Activated T-cell treated with anti-CD3 and anti-CD28 coated beads for 1 hour (primary cell): Measurements from ENCODE around the gene MYO15B.

ENCODE experiments used
- DNase-seq: peaks from one replicate; pipeline ENCODE4 v3.0.0-alpha.2; 2020; ENCODE audit warnings: low read depth

The MYO15B gene

DNA sequence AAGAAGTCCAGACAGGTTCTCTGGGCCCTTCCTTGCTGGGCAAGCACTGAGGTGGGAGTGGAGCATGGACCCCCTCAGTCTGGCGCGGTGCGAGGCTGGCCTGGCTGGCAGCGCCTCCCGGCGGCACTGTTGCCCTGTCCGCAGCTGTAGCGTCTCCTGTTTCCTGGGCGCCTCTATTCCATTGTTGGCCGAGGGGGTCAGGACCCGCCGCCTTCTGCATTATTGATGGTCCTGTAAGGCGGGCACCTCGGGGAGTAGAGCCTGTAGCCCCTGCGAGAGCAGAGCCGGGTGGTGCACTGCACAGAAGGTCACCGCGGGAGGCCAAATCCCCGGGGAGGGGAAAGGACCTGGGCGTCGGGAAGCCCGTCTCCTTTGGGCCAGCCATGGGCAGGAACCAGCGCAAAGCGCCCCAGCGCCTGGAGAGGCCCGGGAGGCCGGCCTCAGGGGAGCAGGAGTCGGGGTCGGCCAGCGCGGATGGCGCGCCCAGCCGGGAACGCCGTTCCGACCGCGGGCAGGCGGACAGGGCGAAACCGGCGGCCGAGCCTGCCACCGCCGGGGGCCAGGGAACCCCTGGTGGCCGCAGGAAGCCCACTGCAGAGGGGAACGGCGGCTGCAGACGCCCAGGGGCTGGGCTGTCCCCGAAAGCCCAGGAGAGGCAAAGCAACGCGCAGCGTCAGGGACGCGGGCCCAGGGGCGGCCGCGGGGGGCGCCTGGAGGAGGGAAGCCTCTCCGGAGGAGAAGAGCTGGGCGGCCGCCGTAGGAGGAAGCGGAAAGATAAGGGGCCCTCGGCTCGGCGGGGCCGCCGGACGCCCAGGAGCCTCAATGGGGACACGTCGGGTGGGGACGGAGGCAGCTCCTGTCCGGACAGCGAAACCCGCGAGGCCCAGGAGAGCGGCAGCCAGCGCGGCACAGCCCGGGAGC lies at the start of gene MYO15B:
TSS of gene MYO15B (plus strand) at position 126 of the 921 bp plus-strand sequence. CDS start at position 384, 258 bp downstream.
- DNase-seq = peak; percentile 60

DNA sequence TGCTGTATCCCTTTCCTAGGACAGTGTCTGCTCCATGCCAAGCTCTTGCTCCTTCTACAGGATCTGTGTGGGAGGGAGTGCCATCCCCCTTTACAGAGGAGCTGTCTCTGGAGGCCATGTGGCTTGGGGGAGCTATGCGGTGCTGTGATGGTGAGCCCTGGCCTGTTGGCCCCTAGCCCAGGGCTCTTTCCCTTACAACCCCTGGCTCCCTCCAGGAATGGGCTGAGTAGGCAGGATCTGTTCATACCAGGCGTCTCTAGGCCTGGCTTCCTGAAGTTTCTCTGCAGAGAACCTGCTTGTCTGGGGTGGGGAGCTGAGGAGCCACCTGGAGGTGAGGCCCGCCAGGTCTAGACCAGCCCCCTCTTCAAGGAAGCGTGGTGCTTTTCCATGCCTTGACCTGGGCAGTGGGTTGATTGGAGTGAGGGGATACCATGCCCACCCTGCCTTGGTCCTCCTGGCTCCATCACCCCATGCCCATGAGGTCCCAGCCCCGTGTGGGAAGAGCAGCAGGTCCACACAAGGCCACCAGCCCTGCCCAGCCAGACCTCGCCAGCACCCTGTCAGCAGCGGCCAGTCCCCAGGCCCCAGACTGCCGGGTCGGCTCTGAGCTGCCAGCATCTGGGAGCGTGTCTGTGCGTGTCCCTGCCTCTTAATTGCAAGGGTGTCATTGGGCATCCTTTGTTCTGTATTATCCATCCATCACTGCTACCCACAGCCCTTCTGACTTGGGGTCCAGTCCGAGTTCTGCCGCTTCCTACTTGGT lies 47.5 kb upstream of the MYO15B start:
- DNase-seq = no peak

- DNase-seq = no peak
Measured at GRCh38 chr17:75540923-75541503, 46.6 kb upstream of the MYO15B start.

GRCh38 chr17:75542229-75542628 lies 45.4 kb upstream of the MYO15B start:
- no peak for DNase-seq

DNA sequence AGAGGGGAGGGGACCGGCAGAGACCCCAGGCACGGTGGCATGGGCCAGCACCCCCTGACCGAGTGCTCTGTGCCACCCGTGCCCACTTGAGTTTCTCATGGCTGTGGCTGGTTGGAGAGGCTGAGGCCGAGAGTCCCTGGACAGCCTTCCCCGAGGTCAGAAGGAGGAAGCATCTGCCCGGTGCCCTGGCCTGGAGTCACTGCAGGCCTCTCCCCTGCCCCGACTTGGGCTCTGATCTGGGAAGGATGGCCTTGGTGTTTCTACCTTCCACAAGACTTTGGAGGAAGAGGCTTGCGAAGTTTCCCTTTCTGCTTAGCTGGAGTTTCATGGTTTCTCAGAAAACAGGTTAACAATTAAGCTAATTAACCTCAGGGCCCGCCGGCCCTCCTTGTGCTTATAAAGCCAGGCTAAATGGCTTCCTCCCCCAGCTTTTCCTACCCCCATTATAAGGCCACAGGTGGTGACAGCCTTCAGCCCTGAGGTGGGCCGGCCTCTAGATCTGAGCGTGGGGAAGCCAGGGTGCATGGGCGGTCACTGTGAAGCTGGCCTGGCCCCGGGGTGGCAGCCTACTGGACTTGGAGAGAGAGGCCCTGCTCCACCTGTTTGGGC lies 44.8 kb upstream of the MYO15B start:
- DNase-seq = no peak

- DNase-seq = no peak
Measured at GRCh38 chr17:75544250-75544649, 43.4 kb upstream of the MYO15B start.

DNA sequence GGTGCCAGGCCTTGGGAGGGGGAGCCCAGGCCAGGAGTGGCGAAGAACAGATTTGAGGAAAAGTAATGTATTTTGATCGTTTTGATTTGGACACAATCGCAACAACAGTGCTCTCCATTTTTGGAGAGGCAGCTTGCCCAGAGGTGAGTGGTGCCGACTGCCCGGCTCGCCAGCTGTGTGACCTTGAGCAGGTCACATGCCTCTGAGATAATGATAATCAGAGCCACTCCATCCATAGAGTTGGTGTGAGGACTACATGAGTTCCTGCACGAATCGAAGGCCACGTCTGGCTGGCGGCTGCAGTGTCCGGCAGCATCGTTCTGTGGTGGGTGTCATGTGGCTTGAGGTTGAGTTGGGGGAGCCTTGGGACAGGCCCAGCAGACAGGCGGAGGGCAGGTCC lies 41.4 kb upstream of the MYO15B start:
- no peak for DNase-seq

- no peak for DNase-seq
Measured at GRCh38 chr17:75547091-75547490, 40.5 kb upstream of the MYO15B start.

- DNase-seq = no peak
Measured at GRCh38 chr17:75548813-75549212, 38.8 kb upstream of the MYO15B start.

- DNase-seq = no peak
Measured at GRCh38 chr17:75549246-75550138, 38.1 kb upstream of the MYO15B start.

DNA sequence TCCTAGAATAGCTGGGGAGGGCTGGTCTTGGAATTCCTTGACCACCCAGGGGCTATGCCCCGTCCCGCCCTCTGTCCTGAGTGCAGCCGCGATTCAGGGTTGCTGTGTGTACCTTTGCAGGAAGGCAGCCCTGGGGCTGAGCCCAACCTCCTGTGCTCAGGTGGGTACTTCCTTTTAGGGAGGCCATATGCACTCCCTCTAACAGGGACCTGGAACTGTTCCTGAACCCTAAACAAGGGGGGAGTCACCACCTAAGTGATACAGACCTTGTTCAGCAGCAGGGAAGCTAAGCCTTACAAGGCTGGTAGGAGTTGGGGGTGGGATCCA lies 37.5 kb upstream of the MYO15B start:
- DNase-seq = no peak

DNA sequence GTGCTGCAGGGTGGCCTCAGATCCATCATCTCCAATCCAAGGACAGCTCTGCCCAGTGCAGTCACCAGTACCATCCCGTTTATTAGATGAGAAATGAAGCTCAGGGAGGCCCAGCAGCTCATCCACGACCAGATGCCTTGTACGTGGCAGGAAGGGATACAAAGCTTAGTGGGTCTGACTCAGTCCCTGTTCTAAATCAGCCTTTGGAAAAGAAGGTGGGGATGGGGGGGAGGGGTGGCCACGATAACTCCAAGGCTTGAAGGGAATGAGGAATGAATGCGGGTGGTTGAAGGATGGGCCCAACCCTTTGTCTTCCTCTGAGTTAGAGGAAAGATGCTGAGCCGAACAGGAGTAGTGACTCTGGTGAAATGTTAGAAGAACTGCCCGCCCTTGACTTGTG lies 36.3 kb upstream of the MYO15B start:
- no peak for DNase-seq

DNA sequence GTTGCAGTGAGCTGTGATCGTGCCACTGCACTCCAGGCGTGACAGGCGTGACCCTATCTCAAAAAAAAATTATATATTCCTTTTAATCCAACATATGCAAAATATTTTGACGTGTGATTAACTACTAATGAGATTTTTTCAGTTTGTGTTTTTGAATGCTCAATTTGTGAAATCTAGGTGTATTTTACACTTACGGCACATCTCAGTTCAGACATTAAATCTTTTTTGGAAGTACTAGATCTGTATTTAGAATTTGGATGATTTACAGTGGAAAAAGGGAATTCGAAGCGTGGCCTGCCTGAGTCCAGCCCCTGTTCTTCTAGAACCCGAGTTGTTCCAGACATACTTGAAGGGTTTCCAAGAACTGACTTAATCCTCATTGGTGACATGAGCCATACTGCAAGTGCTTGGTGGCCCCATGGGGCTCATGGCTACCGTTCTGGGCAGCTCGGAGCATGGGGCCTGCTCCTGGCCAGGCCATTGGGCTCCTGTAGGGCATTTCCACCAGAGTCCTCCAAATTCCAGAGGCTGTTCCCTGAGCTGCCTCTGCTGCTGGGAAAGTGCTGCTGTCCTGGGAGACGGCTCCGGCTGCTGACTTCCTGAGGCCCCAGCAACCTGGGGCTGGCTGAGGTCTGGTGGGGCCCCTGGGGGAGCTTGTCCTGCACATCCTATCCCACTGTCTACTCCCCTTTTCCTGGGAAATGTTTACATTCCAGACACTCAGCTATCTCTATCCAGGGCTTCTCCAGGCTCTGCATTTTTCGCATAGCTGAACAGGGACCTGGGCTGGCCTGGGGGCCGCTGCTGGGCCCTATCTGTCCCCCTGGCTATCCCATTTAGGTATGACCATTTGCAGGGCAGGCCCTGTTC lies 34.9 kb upstream of the MYO15B start:
- DNase-seq = no peak

- DNase-seq = no peak
Measured at GRCh38 chr17:75553295-75554110, 34.1 kb upstream of the MYO15B start.

DNA sequence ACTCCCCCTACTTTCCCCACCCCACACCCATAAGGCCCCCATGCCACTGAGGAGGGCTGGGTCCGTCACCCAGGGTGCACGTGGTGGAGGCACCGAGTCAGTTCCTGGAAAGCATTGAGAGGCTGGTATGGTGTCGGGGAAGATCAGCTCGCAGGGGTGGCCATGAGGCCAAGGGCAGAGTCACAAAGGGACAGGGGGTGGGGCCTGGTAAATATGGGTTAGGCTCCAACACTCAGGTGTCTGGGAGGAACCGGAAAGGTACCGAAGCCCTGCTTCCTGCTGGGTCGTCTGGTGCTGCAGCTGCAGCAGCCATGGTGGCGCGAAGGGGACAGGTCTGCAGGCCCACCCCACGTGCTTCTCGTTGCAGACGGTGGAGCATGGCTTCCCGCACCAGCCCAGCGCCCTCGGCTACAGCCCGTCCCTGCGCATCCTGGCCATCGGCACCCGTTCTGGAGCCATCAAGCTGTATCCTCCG lies 31.9 kb upstream of the MYO15B start:
- no peak for DNase-seq

DNA sequence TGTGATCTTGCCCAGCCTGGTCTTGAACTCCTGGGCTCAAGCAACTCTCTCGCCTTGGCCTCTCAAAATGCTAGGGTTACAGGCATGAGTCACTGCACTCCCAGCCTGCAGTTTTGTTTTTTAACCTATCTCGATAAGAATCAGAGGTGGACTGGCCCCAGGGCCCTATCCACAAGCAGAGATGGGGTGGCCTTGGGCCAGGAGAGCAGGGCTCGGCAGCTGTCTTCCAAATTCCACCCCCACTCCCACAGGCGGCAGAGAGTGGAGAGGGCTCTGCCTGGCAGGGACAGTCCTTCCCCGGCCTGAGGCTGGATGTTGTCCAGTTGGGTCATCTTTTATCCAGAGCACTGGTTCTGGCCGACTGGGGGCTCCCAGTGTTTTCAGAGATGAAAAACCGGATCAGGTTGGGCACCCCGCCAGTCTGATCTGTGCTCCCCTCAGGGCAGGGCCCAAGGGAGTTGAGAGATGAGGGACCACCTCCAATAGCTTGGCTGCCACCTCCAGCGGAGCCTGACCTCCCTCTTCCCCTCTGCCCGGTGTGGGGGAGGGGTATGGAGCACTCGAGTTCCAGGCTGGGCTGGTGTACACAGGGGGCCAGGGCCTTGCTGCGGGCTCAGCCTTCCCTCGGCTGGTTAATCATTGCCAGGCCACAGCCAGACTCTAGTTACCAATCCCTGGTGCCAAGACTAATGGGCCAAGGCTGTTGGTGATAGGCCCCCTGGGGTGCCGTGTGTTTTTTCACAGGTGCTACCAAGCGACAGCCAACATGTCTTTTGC lies 30.3 kb upstream of the MYO15B start:
- DNase-seq = no peak

DNA sequence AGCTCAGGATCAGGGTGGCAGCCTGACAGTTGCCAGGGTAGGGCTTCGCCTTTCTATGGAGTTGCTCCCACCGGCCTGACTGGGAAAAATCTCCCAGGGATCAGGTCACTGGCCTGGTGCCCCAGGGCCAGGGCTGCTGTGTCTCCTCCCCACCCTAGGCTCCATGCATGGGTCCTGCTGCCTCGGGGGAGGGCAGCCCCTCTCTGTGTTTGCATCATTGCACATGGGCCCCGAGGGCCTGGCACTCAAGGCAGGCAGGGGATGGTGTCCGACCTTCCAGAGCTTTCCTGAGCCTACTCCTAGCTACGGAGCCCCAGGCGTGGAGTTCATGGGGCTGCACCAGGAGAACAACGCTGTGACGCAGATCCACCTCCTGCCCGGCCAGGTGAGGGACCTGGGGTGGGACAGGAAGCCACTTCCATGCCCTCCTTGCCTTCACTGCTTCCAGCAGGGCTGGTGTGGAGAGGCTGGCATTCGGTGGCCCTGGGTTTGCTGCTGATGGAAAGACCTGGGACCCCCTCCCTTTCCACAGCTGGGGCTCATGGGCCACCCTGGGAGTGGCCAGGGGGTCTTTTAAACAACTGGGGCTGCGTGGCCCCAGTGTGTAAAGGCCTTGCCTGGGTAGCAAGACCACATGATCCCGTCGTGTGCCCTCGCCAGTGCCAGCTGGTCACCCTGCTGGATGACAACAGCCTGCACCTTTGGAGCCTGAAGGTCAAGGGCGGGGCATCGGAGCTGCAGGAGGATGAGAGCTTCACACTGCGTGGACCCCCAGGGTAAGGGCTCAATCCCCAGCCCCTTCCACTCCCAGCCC lies 29.5 kb upstream of the MYO15B start:
- no peak for DNase-seq
